Type B pancreatic cell (in vitro differentiated cells): ENCODE data around the gene ARNT2. TPM values are rescaled to one million over a fixed set of nuclear protein-coding genes. Genes with fewer than 3 reads are reported as not detected.

Experiments used
- DNase-seq: peaks from one replicate; pipeline ENCODE4 v3.0.0; 2021; ENCODE audit warnings: mixed read lengths; ENCODE audit not compliant: unreplicated experiment; ENCODE audit errors: extremely low spot score
- H3K27ac Mint-ChIP-seq: 2 replicates; pipeline ENCODE4 v1.8.0; 2021; ENCODE audit warnings: mild to moderate bottlenecking, mixed read lengths
- H3K27me3 Mint-ChIP-seq: 2 replicates; pipeline ENCODE4 v1.8.0; 2021; ENCODE audit warnings: mixed read lengths
- H3K36me3 Mint-ChIP-seq: 2 replicates; pipeline ENCODE4 v1.8.0; 2021; ENCODE audit warnings: mixed read lengths
- H3K4me1 Mint-ChIP-seq: one replicate; pipeline ENCODE4 v1.8.0; 2021; ENCODE audit warnings: mixed read lengths; ENCODE audit not compliant: unreplicated experiment
- H3K4me3 Mint-ChIP-seq: 2 replicates; pipeline ENCODE4 v1.8.0; 2021; ENCODE audit warnings: mild to moderate bottlenecking, mixed read lengths
- H3K9me3 Mint-ChIP-seq: 2 replicates; pipeline ENCODE4 v1.8.0; 2021; ENCODE audit warnings: mixed read lengths
- CTCF ChIP-seq: fragments of 200-600 bp; sonication (generic); conservative IDR thresholded peaks from 2 replicates; pipeline ENCODE4 v1.5.0; 2021; ENCODE audit warnings: antibody characterized with exemption, mild to moderate bottlenecking
- total RNA-seq: library from RNA; stranded (reverse); gene quantifications from 2 replicates; pipeline ENCODE4 v1.2.1, GENCODE V29; 2021; ENCODE audit warnings: low replicate concordance

Gene ARNT2
- total RNA-seq, 1 donor from 2014 or later, result 22.4 TPM

- Mint-ChIP-seq H3K4me3 (no peak overlapping the region), H3K27me3 (peaks cover 8% of the 10 kb centered on the region), H3K4me1 (peaks cover 9% of the 10 kb centered on the region), H3K27ac (no peak overlapping the region), H3K9me3 (no peaks in the 10 kb centered on the region), H3K36me3 (no peaks in the 10 kb centered on the region)
- TF ChIP-seq CTCF, result no peak
- DNase-seq, result no peak
Observed at GRCh38 chr15:80637747-80638146, 233.6 kb downstream of the ARNT2 start.

- no peak for TF ChIP-seq CTCF
- H3K36me3 Mint-ChIP-seq, result no peaks in the 10 kb centered on the region
Observed at GRCh38 chr15:80638553-80639167, 234.5 kb downstream of the ARNT2 start.

GRCh38 chr15:80639168-80639555, 235.0 kb downstream of the ARNT2 start:
- no peak for TF ChIP-seq CTCF
- no peaks in the 10 kb centered on the region for H3K36me3 Mint-ChIP-seq
- H3K27ac Mint-ChIP-seq, result no peak overlapping the region
- H3K4me1 Mint-ChIP-seq, result no peaks in the 10 kb centered on the region
- no peak overlapping the region for H3K4me3 Mint-ChIP-seq
- H3K27me3 Mint-ChIP-seq, result peaks cover 4% of the 10 kb centered on the region
- no peak for DNase-seq
- H3K9me3 Mint-ChIP-seq, result no peaks in the 10 kb centered on the region

More at GRCh38 chr15:80638553-80639167, 234.5 kb downstream of the ARNT2 start:
- H3K4me1 Mint-ChIP-seq, result peaks cover 4% of the 10 kb centered on the region
- H3K9me3 Mint-ChIP-seq, result no peaks in the 10 kb centered on the region
- no peak overlapping the region for H3K4me3 Mint-ChIP-seq
- no peak for DNase-seq
- H3K27ac Mint-ChIP-seq, result no peak overlapping the region
- peaks cover 4% of the 10 kb centered on the region for H3K27me3 Mint-ChIP-seq

GRCh38 chr15:80640531-80641121, 236.4 kb downstream of the ARNT2 start:
- H3K4me1 Mint-ChIP-seq, result no peaks in the 10 kb centered on the region
- H3K9me3 Mint-ChIP-seq, result no peaks in the 10 kb centered on the region
- no peaks in the 10 kb centered on the region for H3K36me3 Mint-ChIP-seq
- DNase-seq, result no peak
- peaks cover under 1% of the 10 kb centered on the region for H3K27me3 Mint-ChIP-seq
- H3K27ac Mint-ChIP-seq, result no peak overlapping the region
- H3K4me3 Mint-ChIP-seq, result no peak overlapping the region
- TF ChIP-seq CTCF, result no peak

GRCh38 chr15:80641384-80641783, 237.2 kb downstream of the ARNT2 start:
- DNase-seq, result no peak
- TF ChIP-seq CTCF, result no peak
- Mint-ChIP-seq H3K27me3 (no peaks in the 10 kb centered on the region), H3K9me3 (no peaks in the 10 kb centered on the region), H3K27ac (no peak overlapping the region), H3K36me3 (no peaks in the 10 kb centered on the region), H3K4me3 (no peak overlapping the region), H3K4me1 (no peaks in the 10 kb centered on the region)
